GM19351 (cell line): ENCODE measurements around the gene ACOD1.
"Not testable (repeated sequence)": the region's sequence is repeated elsewhere in the genome, so short reads cannot be mapped to it uniquely, and the experiment has no call there.

Experiments
- ATAC-seq: cut with Tn5 transposase; IDR thresholded peaks from one replicate; pipeline ENCODE4 v1.9.1; 2021; ENCODE audit warnings: mild to moderate bottlenecking, moderate library complexity; ENCODE audit not compliant: unreplicated experiment

The ACOD1 gene

DNA sequence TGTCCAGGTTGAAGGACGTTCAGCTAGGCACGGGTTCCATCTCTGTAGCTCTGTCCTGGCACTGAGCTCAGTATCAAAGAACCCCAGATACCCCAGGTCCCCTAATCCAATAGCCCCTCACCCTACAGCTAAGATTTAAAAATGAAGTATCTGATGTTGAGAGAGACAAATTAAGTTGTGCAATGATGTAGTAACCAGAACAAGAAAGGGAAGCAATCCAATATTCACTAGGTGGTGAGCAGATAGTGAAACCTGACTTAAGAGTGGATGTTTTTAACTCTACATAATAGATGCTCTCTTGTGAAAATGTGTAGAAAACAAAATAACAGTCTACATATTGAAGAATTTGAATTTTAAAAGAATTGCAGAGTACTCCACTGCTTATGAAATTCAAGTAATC lies 1.8 kb downstream of the ACOD1 start:
- no peak for ATAC-seq

DNA sequence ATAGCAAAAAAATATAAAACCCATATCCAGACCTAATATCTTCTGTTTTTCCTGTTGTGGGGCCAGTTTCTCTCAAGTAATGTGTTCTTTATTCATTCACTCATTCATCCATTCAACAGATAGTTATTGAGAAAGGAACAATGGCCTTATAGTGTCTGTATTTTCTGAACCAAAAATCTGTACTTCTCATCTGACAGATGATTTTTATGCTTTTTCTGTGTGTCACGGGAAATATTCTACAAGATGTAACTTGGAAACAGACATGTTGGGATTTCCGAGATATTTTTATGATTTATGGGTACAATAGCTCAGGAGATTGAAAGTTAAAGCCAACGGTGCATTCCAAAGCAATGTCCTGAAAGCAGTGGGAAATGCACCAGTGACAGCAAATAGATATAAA lies 5.7 kb downstream of the ACOD1 start:
- no peak for ATAC-seq

GRCh38 chr13:76954538-76954937 lies 6.2 kb downstream of the ACOD1 start:
- ATAC-seq: no peak

DNA sequence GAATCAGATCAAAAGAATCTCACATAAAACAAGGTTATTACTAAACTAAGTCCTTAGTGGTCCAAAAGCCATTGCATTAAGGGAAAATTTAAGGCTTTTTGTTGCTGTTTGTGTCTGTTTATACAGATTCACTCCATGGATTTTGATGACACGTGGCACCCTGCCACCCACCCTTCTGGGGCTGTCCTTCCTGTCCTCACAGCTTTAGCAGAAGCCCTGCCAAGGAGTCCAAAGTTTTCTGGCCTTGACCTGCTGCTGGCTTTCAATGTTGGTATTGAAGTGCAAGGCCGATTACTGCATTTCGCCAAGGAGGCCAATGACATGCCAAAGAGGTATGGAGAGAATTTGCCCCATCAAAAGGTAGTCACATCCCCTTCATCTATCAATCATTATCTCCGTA lies 6.9 kb downstream of the ACOD1 start:
- no peak for ATAC-seq

GRCh38 chr13:76955661-76956060 lies 7.3 kb downstream of the ACOD1 start:
- ATAC-seq: no peak

GRCh38 chr13:76958841-76959432 lies 10.6 kb downstream of the ACOD1 start:
- no peak for ATAC-seq

GRCh38 chr13:76959734-76960133 lies 11.4 kb downstream of the ACOD1 start:
- not testable (repeated sequence) for ATAC-seq

DNA sequence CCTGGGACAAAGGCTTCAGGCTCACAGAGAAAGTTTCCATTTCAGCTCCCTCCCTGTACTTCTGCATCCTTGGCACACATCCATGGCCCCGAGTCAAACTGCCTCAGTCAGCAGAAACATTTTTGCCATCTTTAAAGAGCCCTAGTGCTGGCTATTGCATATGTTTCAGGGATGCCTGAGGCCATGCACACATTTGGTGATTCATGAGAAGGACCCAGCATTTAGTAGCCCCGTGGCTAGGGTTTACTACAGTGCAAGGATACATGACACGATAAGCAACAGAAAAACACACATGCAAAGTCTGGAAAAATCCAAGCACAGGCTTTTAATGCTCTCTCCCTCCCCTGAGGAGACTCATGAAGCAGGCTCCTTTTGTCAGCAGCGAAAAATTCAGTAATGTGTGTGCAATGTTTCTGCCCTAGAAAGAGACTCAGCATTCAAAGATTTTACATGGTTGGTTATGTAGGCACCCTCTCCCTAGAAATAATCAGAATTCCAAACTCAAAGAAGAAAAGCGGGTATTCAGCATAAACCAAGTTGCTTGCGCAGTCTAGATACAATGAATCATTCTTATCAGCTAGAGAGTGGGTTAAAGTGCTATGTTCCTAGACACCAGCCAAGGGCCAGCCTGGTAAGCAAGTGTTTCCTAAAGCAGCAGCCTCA lies 17.6 kb downstream of the ACOD1 start:
- no peak for ATAC-seq

DNA sequence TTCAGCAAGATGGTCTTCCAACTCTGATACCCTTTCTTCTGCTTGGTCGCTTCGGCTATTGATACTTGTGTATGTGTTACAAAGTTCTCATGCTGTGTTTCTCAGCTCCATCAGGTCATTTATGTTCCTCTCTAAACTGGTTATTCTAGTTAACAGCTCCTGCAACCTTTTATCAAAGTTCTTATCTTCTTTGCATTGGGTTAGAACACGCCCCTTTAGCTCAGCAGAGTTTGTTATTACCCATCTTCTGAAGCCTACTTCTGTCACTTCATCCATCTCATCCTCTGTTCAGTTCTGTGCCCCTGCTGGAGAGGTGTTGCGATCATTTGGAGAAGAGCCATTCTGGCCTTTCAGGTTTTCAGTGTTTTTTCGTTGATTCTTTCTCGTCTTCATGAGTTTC lies 18.7 kb downstream of the ACOD1 start:
- no peak for ATAC-seq

DNA sequence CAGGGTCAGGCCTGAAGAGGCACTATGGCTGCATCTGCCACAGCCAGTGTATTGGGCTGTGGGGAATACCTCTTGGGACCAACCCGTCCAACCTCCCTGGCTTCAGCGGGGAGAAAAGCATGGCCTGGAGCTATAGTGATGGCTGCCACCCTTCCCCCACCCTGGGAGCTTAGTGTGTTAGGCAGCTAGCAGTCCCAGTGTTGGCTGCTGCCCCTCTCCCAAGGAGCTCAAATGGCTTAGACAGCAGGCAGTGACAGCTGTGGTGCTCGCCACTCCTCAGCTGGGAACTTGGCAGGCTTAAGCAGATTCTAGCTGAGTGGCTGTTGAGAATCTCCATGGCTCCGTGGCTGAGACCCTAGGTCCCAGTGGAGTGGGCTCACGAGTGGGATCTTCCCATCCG lies 19.7 kb downstream of the ACOD1 start:
- ATAC-seq: no peak

DNA sequence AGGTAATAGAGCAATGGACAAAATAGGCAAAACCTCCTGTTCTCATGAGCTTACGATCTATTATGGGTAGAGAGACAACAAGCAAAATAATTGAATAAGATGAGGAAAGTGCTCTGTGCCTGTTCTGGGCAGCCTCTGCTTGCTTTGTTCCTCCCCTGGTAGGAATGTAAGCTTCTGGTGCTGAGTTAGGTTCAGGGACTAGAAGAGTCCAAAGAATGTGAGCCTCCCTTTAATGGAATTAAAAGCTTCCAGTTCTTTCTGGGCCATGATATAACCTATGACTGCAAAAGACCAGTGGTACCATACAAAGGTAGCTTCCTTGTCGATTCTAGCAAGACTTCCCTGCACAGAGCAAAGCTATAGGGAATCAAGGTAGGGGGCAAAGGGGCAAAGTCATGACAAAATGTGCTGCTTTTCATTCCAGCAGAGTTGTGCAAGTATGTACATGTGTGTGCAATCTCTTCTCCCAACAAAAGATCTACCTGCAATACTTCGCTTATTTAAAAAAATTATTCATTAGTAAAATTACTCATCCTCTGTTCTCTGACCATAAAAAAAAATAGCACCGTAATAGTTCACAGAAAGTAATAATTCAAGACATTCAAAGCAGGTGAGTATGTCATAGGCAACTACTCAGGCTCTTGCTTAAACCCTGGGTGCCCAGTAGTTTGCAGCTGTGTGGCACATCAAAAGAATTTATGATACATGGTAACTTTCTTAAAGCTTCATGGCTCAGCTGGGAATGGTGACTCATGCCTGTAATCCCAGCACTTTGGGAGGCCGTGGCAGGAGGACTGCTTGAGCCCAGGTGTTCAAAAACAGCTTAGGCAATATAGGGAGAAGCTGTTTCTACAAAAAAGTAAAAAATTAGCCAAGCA lies 21.4 kb downstream of the ACOD1 start:
- no peak for ATAC-seq

DNA sequence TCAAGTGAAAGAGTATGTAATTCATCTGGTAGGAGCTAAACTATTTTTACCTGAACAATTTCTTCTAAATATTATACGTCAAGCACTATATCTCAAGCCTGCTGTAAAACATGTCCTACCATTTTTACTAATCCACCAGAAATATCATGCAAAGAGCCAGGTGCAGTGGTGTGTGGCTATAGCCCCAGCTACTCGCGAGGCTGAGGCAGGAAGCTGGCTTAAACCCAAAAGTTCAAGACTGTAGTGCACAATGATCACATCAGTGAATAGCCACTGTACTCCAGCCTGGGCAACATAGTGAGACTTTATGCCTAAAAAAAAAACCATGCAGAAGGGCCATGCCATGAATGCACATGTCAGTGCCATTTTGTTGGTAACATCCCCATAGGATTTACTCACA lies 22.9 kb downstream of the ACOD1 start:
- ATAC-seq: peak; percentile 80

GRCh38 chr13:76971851-76972829 lies 23.8 kb downstream of the ACOD1 start:
- no peak for ATAC-seq

DNA sequence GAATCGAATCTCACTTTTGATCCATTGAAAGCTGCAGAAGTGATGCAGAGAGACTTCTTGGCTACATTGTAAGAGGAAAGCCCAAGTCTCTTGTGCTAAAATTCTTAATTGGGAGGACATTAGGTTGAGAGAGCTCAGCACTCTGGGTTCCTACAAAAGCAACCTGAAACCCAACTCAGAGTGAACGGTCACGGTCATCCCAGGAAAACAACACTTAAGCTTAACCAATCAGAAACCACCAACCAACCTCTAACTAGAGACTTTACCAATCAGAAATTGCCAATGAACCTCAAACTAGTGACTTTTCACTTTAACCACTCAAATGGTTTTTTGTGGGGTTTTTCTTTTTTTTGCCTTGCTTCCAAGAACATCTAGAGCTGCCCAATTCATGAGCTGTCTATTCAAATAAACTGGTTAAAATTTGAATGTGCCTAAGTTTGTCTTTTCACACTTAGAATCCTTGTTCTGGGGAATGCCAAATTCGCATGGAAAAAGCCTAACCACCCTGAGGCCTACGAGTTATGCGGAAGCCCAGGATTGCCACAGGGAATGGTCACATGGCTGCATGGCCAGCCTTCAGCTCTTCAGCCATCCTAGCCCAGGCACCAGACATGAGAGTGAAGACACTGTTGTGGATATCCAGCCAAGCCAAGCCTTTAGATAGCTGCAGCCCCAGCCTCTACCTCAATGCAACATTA lies 25.8 kb downstream of the ACOD1 start:
- ATAC-seq: no peak

DNA sequence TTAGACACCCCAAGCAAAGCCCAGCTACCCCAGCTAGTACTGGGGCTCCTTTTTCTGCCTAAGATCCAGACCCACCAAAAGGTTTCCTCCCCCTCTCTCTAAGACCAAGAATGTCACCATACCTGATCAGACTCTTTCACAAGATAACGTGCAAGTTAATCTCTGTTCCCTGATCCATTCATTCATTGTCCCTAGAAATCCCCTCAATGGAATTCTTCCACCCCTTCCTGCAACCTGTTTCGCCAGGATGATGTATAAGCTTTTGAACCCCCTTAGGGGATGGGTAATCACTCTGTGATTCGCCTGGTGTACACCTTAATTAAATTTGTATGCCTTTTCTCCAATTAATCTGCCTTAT lies 26.3 kb downstream of the ACOD1 start:
- ATAC-seq: no peak

- no peak for ATAC-seq
Measured at GRCh38 chr13:76975863-76976262, 27.6 kb downstream of the ACOD1 start.

GRCh38 chr13:76976490-76976889 lies 28.2 kb downstream of the ACOD1 start:
- no peak for ATAC-seq

- ATAC-seq: no peak
Measured at GRCh38 chr13:76976929-76977328, 28.6 kb downstream of the ACOD1 start.

GRCh38 chr13:76980075-76980718 lies 31.9 kb downstream of the ACOD1 start:
- ATAC-seq: peak; percentile 98

- ATAC-seq: no peak
Measured at GRCh38 chr13:76982061-76982460, 33.8 kb downstream of the ACOD1 start.
